Measurements from ENCODE around the gene DPT.
"Not testable (repeated sequence)": the region's sequence is repeated elsewhere in the genome, so short reads cannot be mapped to it uniquely, and the experiment has no call there.

Gene DPT

DNA sequence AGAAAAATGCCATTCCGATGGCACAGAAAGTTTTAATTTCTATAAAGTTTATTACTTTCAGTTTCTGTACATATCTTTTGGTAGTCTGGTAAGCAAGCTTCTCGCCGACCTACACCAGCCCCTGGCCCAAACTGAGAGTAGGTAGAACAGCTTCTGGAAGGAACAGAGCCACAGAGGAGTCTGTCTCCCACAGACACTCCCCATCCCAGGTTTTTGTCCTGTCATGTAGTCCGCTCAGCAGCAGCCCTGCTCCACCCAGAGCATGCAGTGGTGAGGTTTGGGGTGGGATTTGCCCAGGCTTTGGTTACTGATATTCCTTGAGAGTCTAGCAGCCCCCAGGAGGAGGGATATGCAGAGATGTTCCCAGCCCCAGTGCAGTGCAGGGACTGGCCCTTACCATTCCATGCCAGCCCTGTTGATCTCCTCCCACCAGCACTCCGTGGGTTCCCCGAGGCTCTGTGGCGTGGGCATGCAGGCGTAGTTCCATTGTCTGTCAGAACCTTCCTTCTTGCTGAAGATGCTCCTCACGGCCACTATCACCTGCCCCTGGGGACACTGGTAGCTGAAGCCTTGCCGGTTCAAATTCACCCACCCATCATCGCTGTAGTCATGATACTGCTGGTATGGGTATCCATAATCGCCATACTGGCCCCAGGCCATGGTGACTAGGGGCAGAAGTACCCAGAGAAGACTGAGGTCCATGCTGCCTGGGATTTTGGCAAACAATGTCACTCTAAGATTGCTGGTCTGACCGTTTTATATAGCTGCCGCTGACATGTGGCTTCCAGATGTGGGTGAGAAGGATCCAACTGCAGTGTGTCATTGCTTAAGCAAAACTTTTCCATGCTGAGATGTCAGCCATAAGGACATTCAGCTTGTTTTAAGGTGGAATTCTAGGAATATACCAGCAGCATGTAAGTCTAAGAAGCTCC is at the start of gene DPT:
Gene DPT (minus strand): TSS at position 734 of the 932 bp plus-strand sequence. CDS start 32 bp downstream, at position 702.
- DNase-seq (ENCODE audit: low read depth): no peak
- no peak within 1 kb of the TSS for H3K4me3 ChIP-seq (ENCODE audit: low read depth, low read length)
- TF ChIP-seq, protein P1, sequence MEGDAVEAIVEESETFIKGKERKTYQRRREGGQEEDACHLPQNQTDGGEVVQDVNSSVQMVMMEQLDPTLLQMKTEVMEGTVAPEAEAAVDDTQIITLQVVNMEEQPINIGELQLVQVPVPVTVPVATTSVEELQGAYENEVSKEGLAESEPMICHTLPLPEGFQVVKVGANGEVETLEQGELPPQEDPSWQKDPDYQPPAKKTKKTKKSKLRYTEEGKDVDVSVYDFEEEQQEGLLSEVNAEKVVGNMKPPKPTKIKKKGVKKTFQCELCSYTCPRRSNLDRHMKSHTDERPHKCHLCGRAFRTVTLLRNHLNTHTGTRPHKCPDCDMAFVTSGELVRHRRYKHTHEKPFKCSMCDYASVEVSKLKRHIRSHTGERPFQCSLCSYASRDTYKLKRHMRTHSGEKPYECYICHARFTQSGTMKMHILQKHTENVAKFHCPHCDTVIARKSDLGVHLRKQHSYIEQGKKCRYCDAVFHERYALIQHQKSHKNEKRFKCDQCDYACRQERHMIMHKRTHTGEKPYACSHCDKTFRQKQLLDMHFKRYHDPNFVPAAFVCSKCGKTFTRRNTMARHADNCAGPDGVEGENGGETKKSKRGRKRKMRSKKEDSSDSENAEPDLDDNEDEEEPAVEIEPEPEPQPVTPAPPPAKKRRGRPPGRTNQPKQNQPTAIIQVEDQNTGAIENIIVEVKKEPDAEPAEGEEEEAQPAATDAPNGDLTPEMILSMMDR (IDR thresholded peaks at IDR 0.05; ENCODE audit: insufficient read depth, low read depth, low read length, missing control alignments): no peak

- TF ChIP-seq, protein P1 (IDR thresholded peaks at IDR 0.05; ENCODE audit: insufficient read depth, low read depth, low read length, missing control alignments): no peak
- H3K4me3 ChIP-seq (ENCODE audit: low read depth, low read length): no peak overlapping the region
- no peak for DNase-seq (ENCODE audit: low read depth)
These were observed 46.4 kb upstream of the DPT start for GRCh38 chr1:168775366-168775765.

DNA sequence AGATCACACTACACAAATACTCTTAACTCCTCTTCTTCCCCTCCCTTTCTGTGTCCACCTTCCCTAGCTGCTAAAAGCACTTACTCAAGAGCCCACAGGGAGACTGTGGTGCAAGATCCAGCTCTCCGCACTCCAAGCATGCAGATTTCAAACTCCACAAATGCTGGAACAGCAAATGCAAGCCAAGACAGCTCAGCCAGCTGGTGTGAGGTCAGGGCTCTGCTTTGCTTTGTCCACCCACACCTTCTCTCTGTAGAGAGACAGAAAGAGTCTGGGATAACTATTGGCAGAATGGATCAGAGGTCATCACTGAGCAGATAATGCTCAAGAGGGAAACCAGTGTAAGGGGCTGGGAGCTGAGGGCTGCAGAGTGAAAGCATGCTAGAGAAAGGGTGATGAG is 45.2 kb upstream of the DPT start:
- TF ChIP-seq, protein P1 (IDR thresholded peaks at IDR 0.05; ENCODE audit: insufficient read depth, low read depth, low read length, missing control alignments): no peak
- no peak for DNase-seq (ENCODE audit: low read depth)
- H3K4me3 ChIP-seq (ENCODE audit: low read depth, low read length): no peak overlapping the region

DNA sequence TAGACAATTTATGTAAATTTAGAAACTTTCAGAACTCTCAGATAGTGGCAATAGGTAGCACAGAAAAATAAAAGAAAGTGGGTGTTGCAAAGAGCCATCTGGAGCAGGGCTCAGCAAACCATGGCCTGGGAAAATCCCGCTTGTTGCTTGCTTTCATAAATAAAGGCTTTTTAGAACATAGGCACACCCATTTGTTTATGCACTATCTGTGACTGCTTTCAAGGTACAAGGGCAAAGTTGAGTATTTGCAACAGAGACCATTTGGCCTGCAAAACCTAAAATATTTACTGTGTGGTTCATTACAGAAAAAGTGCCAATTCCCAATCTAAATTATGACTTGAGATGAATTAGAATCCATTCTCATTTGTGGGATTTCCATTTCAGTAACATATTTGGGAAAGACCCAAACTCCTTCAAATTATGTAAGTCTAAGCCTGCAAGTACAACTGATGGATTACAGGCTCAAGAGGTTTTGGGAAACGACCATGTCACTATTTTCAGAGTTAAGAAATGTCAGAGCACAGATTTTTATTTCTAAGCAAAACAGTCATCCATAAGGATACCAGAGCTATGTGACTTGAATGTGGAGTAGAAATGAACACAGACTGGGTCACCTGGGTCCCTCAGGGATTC is 43.5 kb upstream of the DPT start:
- H3K4me3 ChIP-seq (ENCODE audit: low read depth, low read length): no peak overlapping the region
- TF ChIP-seq, protein P1 (IDR thresholded peaks at IDR 0.05; ENCODE audit: insufficient read depth, low read depth, low read length, missing control alignments): no peak
- peak; percentile 22 for DNase-seq (ENCODE audit: low read depth)

GRCh38 chr1:168771104-168771630 is 42.2 kb upstream of the DPT start:
- no peak overlapping the region for H3K4me3 ChIP-seq (ENCODE audit: low read depth, low read length)
- TF ChIP-seq, protein P1 (IDR thresholded peaks at IDR 0.05; ENCODE audit: insufficient read depth, low read depth, low read length, missing control alignments): no peak
- no peak for DNase-seq (ENCODE audit: low read depth)

- DNase-seq (ENCODE audit: low read depth): not testable (repeated sequence)
These were observed 40.9 kb upstream of the DPT start for GRCh38 chr1:168769893-168770292.

DNA sequence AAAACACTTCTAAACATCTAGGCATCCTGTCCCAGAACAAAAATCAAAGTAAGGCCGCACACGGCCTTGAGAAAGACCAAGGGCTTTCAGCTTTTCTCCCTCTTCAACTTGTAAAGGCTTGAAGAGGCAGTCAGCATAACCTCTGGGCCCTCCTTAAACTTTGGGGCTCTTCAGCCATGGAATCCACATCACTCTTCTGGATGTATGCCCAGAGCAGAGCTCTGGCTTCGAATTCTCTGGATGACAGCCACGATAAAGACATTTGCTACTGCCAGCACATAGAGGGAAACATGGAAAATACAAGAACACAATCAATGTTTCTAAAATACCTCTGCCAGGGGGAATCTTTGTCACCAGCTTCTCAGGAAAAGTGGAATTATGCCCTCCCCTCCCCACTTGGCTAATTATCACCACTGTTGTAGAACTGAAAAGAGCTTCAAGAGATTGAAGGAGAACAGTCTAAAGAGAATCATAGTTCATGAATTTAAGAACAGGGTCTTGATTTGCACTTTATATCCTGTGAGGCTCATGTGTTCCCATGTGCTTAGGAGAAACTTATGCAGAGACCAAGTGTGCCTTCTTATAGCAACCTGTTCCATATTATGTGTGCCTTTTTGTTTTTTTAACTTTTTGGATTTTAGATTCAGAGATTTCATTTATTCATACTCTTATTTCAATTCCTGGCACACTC is 39.0 kb upstream of the DPT start:
- TF ChIP-seq, protein P1 (IDR thresholded peaks at IDR 0.05; ENCODE audit: insufficient read depth, low read depth, low read length, missing control alignments): no peak
- H3K4me3 ChIP-seq (ENCODE audit: low read depth, low read length): no peak overlapping the region
- DNase-seq (ENCODE audit: low read depth): no peak

More at GRCh38 chr1:168769893-168770292, 40.9 kb upstream of the DPT start:
- H3K4me3 ChIP-seq (ENCODE audit: low read depth, low read length): not testable (repeated sequence)

All from GM12865 (cell line).